K562 (cell line): ENCODE results near the gene EXOC3L1. TPM values are rescaled to one million over a fixed set of nuclear protein-coding genes. Genes with fewer than 3 reads are reported as not detected.

Source experiments
- ATAC-seq: fragments of 200-7000 bp; cut with Tn5 transposase; 3 replicates; pipeline ENCODE4 v1.9.1; 2020; ENCODE audit warnings: moderate library complexity
- BruUV-seq: library from RNA; stranded (reverse); fragments of 400-500 nt; replicated peaks from 2 replicates; lab custom pipeline; 2021; lab: Mats Ljungman, UMichigan
- CTCF ChIA-PET: fragments of 300-600 bp; formaldehyde crosslinking; extraction: SDS; loops from one replicate; lab custom pipeline; 2021; ENCODE audit warnings: low intra/inter-chr PET ratio; lab: Yijun Ruan, JAX
- POLR2A ChIA-PET: fragments of 300-600, 350-650 bp; sonication (Branson Sonifier 250); formaldehyde crosslinking; extraction: SDS; loops from one replicate; lab custom pipeline; 2021; ENCODE audit warnings: antibody characterized with exemption, inconsistent platforms; lab: Yijun Ruan, JAX
- DNase-seq, 4 experiments: peaks; one replicate each; pipeline versions ENCODE4 v3.0.0 to v3.0.0-alpha.2; 2011 to 2018; ENCODE audit warnings: low spot score in 3 of 4, mixed read lengths in 3 of 4; ENCODE audit errors: extremely low read depth in 1 of 4
- FAIRE-seq: peaks from 2 replicates; lab custom pipeline; 2011; peaks lifted over from hg19 to GRCh38; lab: Jason Lieb, UNC
- H2AFZ ChIP-seq: 2 replicates; pipeline ENCODE4 v1.6.0; 2011; ENCODE audit warnings: low read depth, low read length, control low read depth, inconsistent platforms
- H3K27ac ChIP-seq: fragments of 200-600 bp; 3 replicates; pipeline ENCODE4 v1.8.0; 2011; ENCODE audit warnings: low read depth, mild to moderate bottlenecking, control low read depth, inconsistent platforms, low read length, moderate library complexity, mixed read lengths; ENCODE audit errors: extremely low read depth
- H3K27me3 ChIP-seq, 2 experiments: fragments of 300-600 bp in 1 of 2; 2 replicates in 1 of 2; 3 replicates in 1 of 2; pipeline versions ENCODE4 v1.6.0 to v1.8.0; 2011; ENCODE audit warnings: inconsistent platforms in 2 of 2, low read length in 2 of 2, mild to moderate bottlenecking in 1 of 2, mixed read lengths in 1 of 2, moderate library complexity in 1 of 2; ENCODE audit not compliant: control insufficient read depth in 2 of 2, insufficient read depth in 2 of 2
- H3K36me3 ChIP-seq: fragments of 300-600 bp; 3 replicates; pipeline ENCODE4 v1.8.0; 2011; ENCODE audit warnings: mild to moderate bottlenecking, low read length, inconsistent platforms; ENCODE audit not compliant: control insufficient read depth, insufficient read depth
- H3K4me1 ChIP-seq, 2 experiments: fragments of 200-600 bp in 1 of 2; replicated peaks in 1 of 2; 2 replicates in 1 of 2; 3 replicates in 1 of 2; pipeline versions ENCODE4 v1.5.1 to v1.8.0; 2011; ENCODE audit warnings: inconsistent platforms in 2 of 2, low read length in 2 of 2, mild to moderate bottlenecking in 1 of 2, mixed read lengths in 1 of 2, moderate library complexity in 1 of 2; ENCODE audit not compliant: control insufficient read depth in 2 of 2, insufficient read depth in 2 of 2
- H3K4me2 ChIP-seq: 2 replicates; pipeline ENCODE4 v1.6.1; 2011; ENCODE audit warnings: low read length, control low read depth, inconsistent platforms, mixed read lengths; ENCODE audit not compliant: insufficient read depth
- H3K4me3 ChIP-seq: fragments of 200-600 bp; sonication (generic), shearing (Covaris generic); 2 replicates; pipeline ENCODE4 v1.5.1; 2016; ENCODE audit warnings: control low read depth, inconsistent platforms
- H3K79me2 ChIP-seq: fragments of 200-600 bp; 3 replicates; pipeline ENCODE4 v1.8.0; 2011; ENCODE audit warnings: low read length, inconsistent platforms; ENCODE audit not compliant: control insufficient read depth, insufficient read depth
- H3K9ac ChIP-seq, 2 experiments: 2 replicates each; pipeline versions ENCODE4 v1.6.0 to v1.6.1; 2011; ENCODE audit warnings: low read depth in 2 of 2, low read length in 2 of 2, control low read depth in 1 of 2, inconsistent platforms in 1 of 2, mild to moderate bottlenecking in 1 of 2, mixed read lengths in 1 of 2; ENCODE audit not compliant: insufficient read depth in 1 of 2
- H3K9me1 ChIP-seq: one replicate; pipeline ENCODE4 v1.6.0; 2011; ENCODE audit warnings: inconsistent platforms, mild to moderate bottlenecking, low read length, moderate library complexity; ENCODE audit not compliant: control insufficient read depth, insufficient read depth
- H3K9me3 ChIP-seq: replicated peaks from 2 replicates; pipeline ENCODE4 v1.5.1; 2011; ENCODE audit warnings: low read depth, low read length, inconsistent platforms; ENCODE audit not compliant: control insufficient read depth, insufficient read depth
- H4K20me1 ChIP-seq: replicated peaks from 2 replicates; pipeline ENCODE4 v1.6.1; 2011; ENCODE audit warnings: low read length, inconsistent platforms, mixed read lengths; ENCODE audit not compliant: control insufficient read depth, insufficient read depth
- ADNP ChIP-seq: fragments of 200-800 bp; sonication (Bioruptor generic); IDR thresholded peaks from 2 replicates; pipeline ENCODE4 v1.6.1; 2016; ENCODE audit warnings: missing genetic modification characterization, missing compliant biosample characterization
- CBFA2T3 ChIP-seq: fragments of 450-650 bp; IDR thresholded peaks from 2 replicates; pipeline ENCODE4 v1.6.1; 2017
- DDX20 ChIP-seq: fragments of 450-650 bp; IDR thresholded peaks from 2 replicates; pipeline ENCODE4 v1.6.1; 2016; ENCODE audit warnings: missing genetic modification characterization, low read depth, mild to moderate bottlenecking, missing compliant biosample characterization, moderate library complexity
- HCFC1 ChIP-seq: IDR thresholded peaks from 2 replicates; pipeline ENCODE4 v1.6.1; 2012; ENCODE audit warnings: low read depth, low read length, improper control_type of control experiment
- HDAC8 ChIP-seq: fragments of 450-650 bp; IDR thresholded peaks from 2 replicates; pipeline ENCODE4 v1.6.1; 2016; ENCODE audit warnings: mild to moderate bottlenecking, missing genetic modification characterization, moderate library complexity, missing compliant biosample characterization
- KAT2B ChIP-seq: IDR thresholded peaks from one replicate; pipeline ENCODE4 v1.6.1; 2012; ENCODE audit warnings: low read depth, mild to moderate bottlenecking, control low read depth, inconsistent platforms, low read length, moderate library complexity
- LARP7 ChIP-seq: fragments of 450-650 bp; IDR thresholded peaks from 2 replicates; pipeline ENCODE4 v1.6.1; 2016
- NCOR1 ChIP-seq: fragments of 450-650 bp; IDR thresholded peaks from 2 replicates; pipeline ENCODE4 v1.6.1; 2016; ENCODE audit warnings: mild to moderate bottlenecking, moderate library complexity
- NONO ChIP-seq, 2 experiments: fragments of 200-400 bp in 1 of 2; fragments of 450-650 bp in 1 of 2; formaldehyde crosslinking in 1 of 2; IDR thresholded peaks; 2 replicates each; pipeline ENCODE4 v1.6.1; 2017; ENCODE audit warnings: low read depth in 2 of 2, mild to moderate bottlenecking in 2 of 2, moderate library complexity in 2 of 2, low read length in 1 of 2
- PTRF ChIP-seq: fragments of 450-650 bp; IDR thresholded peaks from 2 replicates; pipeline ENCODE4 v1.6.1; 2016; ENCODE audit warnings: mild to moderate bottlenecking, missing genetic modification characterization, missing compliant biosample characterization
- RBM17 ChIP-seq: fragments of 200-400 bp; formaldehyde crosslinking; IDR thresholded peaks from 2 replicates; pipeline ENCODE4 v1.6.1; 2017; ENCODE audit warnings: low read depth, mild to moderate bottlenecking, low read length, borderline replicate concordance
- SETDB1 ChIP-seq: IDR thresholded peaks from one replicate; pipeline ENCODE4 v1.6.1; 2012; ENCODE audit warnings: low read length, control low read depth, inconsistent platforms
- ZBTB7A ChIP-seq: IDR thresholded peaks from 2 replicates; pipeline ENCODE4 v1.6.1; 2011; ENCODE audit warnings: low read depth, mild to moderate bottlenecking, low read length, moderate library complexity, borderline replicate concordance; ENCODE audit not compliant: control insufficient read depth
- ZNF384 ChIP-seq: IDR thresholded peaks from 2 replicates; pipeline ENCODE4 v1.6.1; 2012; ENCODE audit warnings: low read depth, low read length, improper control_type of control experiment
- WGBS: fragments of 100-300 bp; shearing (Covaris generic); methylation state at CpG from one replicate; pipeline ENCODE4 v1.1.6; 2016; ENCODE audit warnings: low coverage, mixed read lengths; ENCODE audit not compliant: insufficient coverage; ENCODE audit errors: missing lambda C conversion rate; 5-methylcytosine and 5-hydroxymethylcytosine counted together
- in situ Hi-C: fragments of 300-500 bp; cut with MboI; formaldehyde crosslinking; loops from 4 replicates; pipeline ENCODE4 v1.15.0; 2018; ENCODE audit warnings: inconsistent platforms, mixed read lengths
- intact Hi-C: fragments of 100-400 bp; cut with micrococcal nuclease; formaldehyde crosslinking; loops from 2 replicates; pipeline ENCODE4 v1.14.2; 2022
- polyA plus RNA-seq, 8 experiments: library from polyadenylated mRNA; depleted of rRNA in 4 of 8; stranded (reverse) in 5 of 8; unstranded in 3 of 8; fragments of >200 nt; fragmentation: Nextera tagmentation in 2 of 8; fragmentation: Illumina TruSeq in 1 of 8; extraction: Ambion mirVana in 2 of 8; extraction: Trizol in 1 of 8; gene quantifications; 2 replicates each; pipeline versions ENCODE4 v1.2.1 to v1.2.3, GENCODE V29; 2011 to 2014; ENCODE audit warnings: inconsistent platforms in 1 of 8, missing spikeins in 1 of 8
- total RNA-seq, 7 experiments: library from RNA; depleted of rRNA in 6 of 7; stranded (reverse); fragments of >200 nt in 6 of 7; fragmentation: Illumina TruSeq in 2 of 7; extraction: Trizol in 2 of 7; gene quantifications; 2 replicates each; pipeline versions ENCODE4 v1.2.1 to v1.2.3, GENCODE V29; 2011 to 2021; ENCODE audit warnings: low replicate concordance in 1 of 7
- TF ChIP-seq, protein P1 (sequence below): fragments of 450-650 bp; formaldehyde crosslinking; IDR thresholded peaks from 2 replicates; pipeline ENCODE4 v1.4.0; 2022; ENCODE audit warnings: missing genetic modification characterization
- TF ChIP-seq, protein P2 (sequence below): fragments of 200-800 bp; sonication (Bioruptor generic); IDR thresholded peaks from 2 replicates; pipeline ENCODE4 v1.6.1; 2016; ENCODE audit warnings: missing genetic modification characterization, missing compliant biosample characterization

Gene EXOC3L1
- total and polyA plus RNA-seq, 9 of the 15 experiments (the other 6 are each of a cell fraction or from before 2014, with no cell fraction given), result 0.08 TPM; not detected in 8

DNA sequence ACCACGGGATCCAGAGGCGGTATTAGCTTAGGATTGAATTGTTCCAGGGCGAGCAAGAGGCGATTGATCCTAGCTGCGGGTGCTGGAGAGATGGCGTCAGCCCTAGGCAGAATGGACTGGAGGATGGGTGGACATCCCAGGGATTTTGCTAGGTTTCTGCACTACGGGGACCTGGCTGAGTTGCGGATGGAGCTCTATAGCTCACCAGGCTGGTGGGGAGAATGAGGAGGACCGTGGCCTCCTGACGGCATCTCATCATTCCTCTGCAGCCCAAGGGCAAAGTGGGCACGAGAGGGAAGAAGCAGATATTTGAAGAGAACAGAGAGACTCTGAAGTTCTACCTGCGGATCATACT, 37.6 kb upstream of the EXOC3L1 start:
- CTCF ChIA-PET, result no interaction called here
- peaks cover 18 to 20% of the 10 kb centered on the region in 2 experiments for H3K4me1 ChIP-seq
- H3K4me2 ChIP-seq, result peak overlapping the region; percentile 100
- POLR2A ChIA-PET, result interaction anchor here (1.0 to 2.8 kb wide), 8 partner anchors 8 to 37 kb away, joined by 3 to 31 read pairs (median 6); no protein-coding TSS in a partner anchor
- intact Hi-C loops (loop anchor here (5.0 kb wide), 1 partner anchor 35 kb away; the partner anchor contains the start of genes E2F4 and EXOC3L1), in situ Hi-C loops (no loop called here)
- H3K79me2 ChIP-seq, result peaks cover 21% of the 10 kb centered on the region
- FAIRE-seq, result no peak
- WGBS, result 3% methylated on average over 12 of the region's 12 CpGs
- H3K36me3 ChIP-seq, result peaks cover 53% of the 10 kb centered on the region; the same call in 2 of the 3 replicates
- H2AFZ ChIP-seq, result peak overlapping the region; percentile 85; the same call in 1 of the 2 replicates
- H3K9me1 ChIP-seq, result no peaks in the 10 kb centered on the region
- H3K27ac ChIP-seq, result peak overlapping the region; percentile 74
- BruUV-seq, result no TSS peak
- no peak for DNase-seq
- H4K20me1 ChIP-seq, result no peaks in the 10 kb centered on the region
- H3K9me3 ChIP-seq, result no peaks in the 10 kb centered on the region
- no peaks in the 10 kb centered on the region for H3K27me3 ChIP-seq
- no peak for TF ChIP-seq CBFA2T3
- TF ChIP-seq, protein P1, sequence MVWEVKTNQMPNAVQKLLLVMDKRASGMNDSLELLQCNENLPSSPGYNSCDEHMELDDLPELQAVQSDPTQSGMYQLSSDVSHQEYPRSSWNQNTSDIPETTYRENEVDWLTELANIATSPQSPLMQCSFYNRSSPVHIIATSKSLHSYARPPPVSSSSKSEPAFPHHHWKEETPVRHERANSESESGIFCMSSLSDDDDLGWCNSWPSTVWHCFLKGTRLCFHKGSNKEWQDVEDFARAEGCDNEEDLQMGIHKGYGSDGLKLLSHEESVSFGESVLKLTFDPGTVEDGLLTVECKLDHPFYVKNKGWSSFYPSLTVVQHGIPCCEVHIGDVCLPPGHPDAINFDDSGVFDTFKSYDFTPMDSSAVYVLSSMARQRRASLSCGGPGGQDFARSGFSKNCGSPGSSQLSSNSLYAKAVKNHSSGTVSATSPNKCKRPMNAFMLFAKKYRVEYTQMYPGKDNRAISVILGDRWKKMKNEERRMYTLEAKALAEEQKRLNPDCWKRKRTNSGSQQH (CRISPR knock-in tag), result no peak
- TF ChIP-seq, protein P2, sequence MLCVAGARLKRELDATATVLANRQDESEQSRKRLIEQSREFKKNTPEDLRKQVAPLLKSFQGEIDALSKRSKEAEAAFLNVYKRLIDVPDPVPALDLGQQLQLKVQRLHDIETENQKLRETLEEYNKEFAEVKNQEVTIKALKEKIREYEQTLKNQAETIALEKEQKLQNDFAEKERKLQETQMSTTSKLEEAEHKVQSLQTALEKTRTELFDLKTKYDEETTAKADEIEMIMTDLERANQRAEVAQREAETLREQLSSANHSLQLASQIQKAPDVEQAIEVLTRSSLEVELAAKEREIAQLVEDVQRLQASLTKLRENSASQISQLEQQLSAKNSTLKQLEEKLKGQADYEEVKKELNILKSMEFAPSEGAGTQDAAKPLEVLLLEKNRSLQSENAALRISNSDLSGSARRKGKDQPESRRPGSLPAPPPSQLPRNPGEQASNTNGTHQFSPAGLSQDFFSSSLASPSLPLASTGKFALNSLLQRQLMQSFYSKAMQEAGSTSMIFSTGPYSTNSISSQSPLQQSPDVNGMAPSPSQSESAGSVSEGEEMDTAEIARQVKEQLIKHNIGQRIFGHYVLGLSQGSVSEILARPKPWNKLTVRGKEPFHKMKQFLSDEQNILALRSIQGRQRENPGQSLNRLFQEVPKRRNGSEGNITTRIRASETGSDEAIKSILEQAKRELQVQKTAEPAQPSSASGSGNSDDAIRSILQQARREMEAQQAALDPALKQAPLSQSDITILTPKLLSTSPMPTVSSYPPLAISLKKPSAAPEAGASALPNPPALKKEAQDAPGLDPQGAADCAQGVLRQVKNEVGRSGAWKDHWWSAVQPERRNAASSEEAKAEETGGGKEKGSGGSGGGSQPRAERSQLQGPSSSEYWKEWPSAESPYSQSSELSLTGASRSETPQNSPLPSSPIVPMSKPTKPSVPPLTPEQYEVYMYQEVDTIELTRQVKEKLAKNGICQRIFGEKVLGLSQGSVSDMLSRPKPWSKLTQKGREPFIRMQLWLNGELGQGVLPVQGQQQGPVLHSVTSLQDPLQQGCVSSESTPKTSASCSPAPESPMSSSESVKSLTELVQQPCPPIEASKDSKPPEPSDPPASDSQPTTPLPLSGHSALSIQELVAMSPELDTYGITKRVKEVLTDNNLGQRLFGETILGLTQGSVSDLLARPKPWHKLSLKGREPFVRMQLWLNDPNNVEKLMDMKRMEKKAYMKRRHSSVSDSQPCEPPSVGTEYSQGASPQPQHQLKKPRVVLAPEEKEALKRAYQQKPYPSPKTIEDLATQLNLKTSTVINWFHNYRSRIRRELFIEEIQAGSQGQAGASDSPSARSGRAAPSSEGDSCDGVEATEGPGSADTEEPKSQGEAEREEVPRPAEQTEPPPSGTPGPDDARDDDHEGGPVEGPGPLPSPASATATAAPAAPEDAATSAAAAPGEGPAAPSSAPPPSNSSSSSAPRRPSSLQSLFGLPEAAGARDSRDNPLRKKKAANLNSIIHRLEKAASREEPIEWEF (CRISPR knock-in tag), result no peak
- TF ChIP-seq KAT2B, result no peak
- TF ChIP-seq NCOR1, result no peak
- no peak for TF ChIP-seq HDAC8 (tag)
- no peak for TF ChIP-seq ZBTB7A
- no peak for TF ChIP-seq LARP7
- TF ChIP-seq SETDB1, result no peak
- TF ChIP-seq PTRF (tag), result no peak
- no peak for TF ChIP-seq NONO (IDR thresholded peaks at IDR 0.05; ENCODE audit: low read depth in 2 of 2, low read length in 1 of 2)
- TF ChIP-seq ADNP (tag), result no peak
- TF ChIP-seq HCFC1, result no peak
- TF ChIP-seq RBM17, result no peak
- TF ChIP-seq DDX20 (tag), result no peak
- TF ChIP-seq ZNF384, result no peak
- TF ChIP-seq, all 486 proteins: peak for 0
- H3K9ac ChIP-seq, result peak overlapping the region; percentile 94 to 97
- no peak for ATAC-seq
- H3K4me3 ChIP-seq, result peak overlapping the region; percentile 98
